ENCODE results near the gene LDB2. TPM values are rescaled to one million over a fixed set of nuclear protein-coding genes. Genes with fewer than 3 reads are reported as not detected.
"Not testable (repeated sequence)": the region's sequence is repeated elsewhere in the genome, so short reads cannot be mapped to it uniquely, and the experiment has no call there.

LDB2 gene
- total and polyA plus RNA-seq, 4 donors, result 11.0 to 128 (median 55.7) TPM

GRCh38 chr4:16641971-16642370, 256.5 kb downstream of the LDB2 start:
- Histone ChIP-seq H3K27ac (ENCODE audit: low read depth in 1 of 2, low read length in 2 of 2) (no peak overlapping the region), H3K36me3 (ENCODE audit: control insufficient read depth in 1 of 2, insufficient read depth in 2 of 2, low read length in 1 of 2) (no peaks in the 10 kb centered on the region), H3K4me1 (ENCODE audit: control insufficient read depth in 1 of 2, insufficient read depth in 2 of 2, low read length in 2 of 2) (no peaks in the 10 kb centered on the region), H3K4me3 (ENCODE audit: low read length in 2 of 2) (no peak overlapping the region), H3K9me3 (ENCODE audit: control insufficient read depth, low read length) (peaks cover 2% of the 10 kb centered on the region), H3K27me3 (ENCODE audit: control insufficient read depth in 1 of 2, insufficient read depth in 2 of 2, low read length in 1 of 2) (no peaks in the 10 kb centered on the region)
- DNase-seq (no peak), ATAC-seq (ENCODE audit: low FRiP score) (peak; percentile 80)
- intact Hi-C loops (cut with DNase I), result no loop called here
- WGBS, 2 donors, result 47% methylated on average over 1 of the region's 1 CpG

- intact Hi-C loops (cut with DNase I), result no loop called here
- H3K4me3 ChIP-seq (ENCODE audit: low read length in 2 of 2), result no peak overlapping the region
- ATAC-seq (ENCODE audit: low FRiP score), result peak; percentile 57
These were observed 261.4 kb downstream of the LDB2 start for GRCh38 chr4:16636912-16637630.

GRCh38 chr4:16636304-16636703, 262.1 kb downstream of the LDB2 start:
- H3K36me3 ChIP-seq (ENCODE audit: control insufficient read depth in 1 of 2, insufficient read depth in 2 of 2, low read length in 1 of 2), result no peaks in the 10 kb centered on the region
- H3K4me1 ChIP-seq (ENCODE audit: control insufficient read depth in 1 of 2, insufficient read depth in 2 of 2, low read length in 2 of 2), result no peaks in the 10 kb centered on the region
- no peak for ATAC-seq (ENCODE audit: low FRiP score)
- intact Hi-C loops (cut with DNase I), result no loop called here
- no peak overlapping the region for H3K27ac ChIP-seq (ENCODE audit: low read depth in 1 of 2, low read length in 2 of 2)
- no peak overlapping the region for H3K4me3 ChIP-seq (ENCODE audit: low read length in 2 of 2)
- H3K27me3 ChIP-seq (ENCODE audit: control insufficient read depth in 1 of 2, insufficient read depth in 2 of 2, low read length in 1 of 2), result no peaks in the 10 kb centered on the region
- H3K9me3 ChIP-seq (ENCODE audit: control insufficient read depth, low read length), result peaks cover 2% of the 10 kb centered on the region
- WGBS, 2 donors, result 95 to 100% methylated on average over 2 of the region's 2 CpGs
- no peak for DNase-seq

More at GRCh38 chr4:16636912-16637630, 261.4 kb downstream of the LDB2 start:
- H3K27ac ChIP-seq (ENCODE audit: low read depth in 1 of 2, low read length in 2 of 2), result no peak overlapping the region
- H3K27me3 ChIP-seq (ENCODE audit: control insufficient read depth in 1 of 2, insufficient read depth in 2 of 2, low read length in 1 of 2), result no peaks in the 10 kb centered on the region
- WGBS, 2 donors, result 79 to 86% methylated on average over 4 of the region's 4 CpGs
- H3K36me3 ChIP-seq (ENCODE audit: control insufficient read depth in 1 of 2, insufficient read depth in 2 of 2, low read length in 1 of 2), result no peaks in the 10 kb centered on the region
- DNase-seq, result no peak
- H3K4me1 ChIP-seq (ENCODE audit: control insufficient read depth in 1 of 2, insufficient read depth in 2 of 2, low read length in 2 of 2), result no peaks in the 10 kb centered on the region
- peaks cover 2% of the 10 kb centered on the region for H3K9me3 ChIP-seq (ENCODE audit: control insufficient read depth, low read length)

- 88 to 94% methylated on average over 2 of the region's 2 CpGs for WGBS, 2 donors
These were observed 269.2 kb downstream of the LDB2 start for GRCh38 chr4:16629274-16629673.

GRCh38 chr4:16628835-16629234, 269.6 kb downstream of the LDB2 start:
- H3K9me3 ChIP-seq (ENCODE audit: control insufficient read depth, low read length); intact Hi-C loops (cut with DNase I); H3K27me3 ChIP-seq (ENCODE audit: control insufficient read depth in 1 of 2, insufficient read depth in 2 of 2, low read length in 1 of 2); H3K36me3 ChIP-seq (ENCODE audit: control insufficient read depth in 1 of 2, insufficient read depth in 2 of 2, low read length in 1 of 2); DNase-seq; H3K27ac ChIP-seq (ENCODE audit: low read depth in 1 of 2, low read length in 2 of 2); H3K4me1 ChIP-seq (ENCODE audit: control insufficient read depth in 1 of 2, insufficient read depth in 2 of 2, low read length in 2 of 2); H3K4me3 ChIP-seq (ENCODE audit: low read length in 2 of 2); ATAC-seq (ENCODE audit: low FRiP score): not testable (repeated sequence)
- 92 to 95% methylated on average over 4 of the region's 4 CpGs for WGBS, 2 donors

More at GRCh38 chr4:16629274-16629673, 269.2 kb downstream of the LDB2 start:
- H3K4me3 ChIP-seq (ENCODE audit: low read length in 2 of 2); H3K36me3 ChIP-seq (ENCODE audit: control insufficient read depth in 1 of 2, insufficient read depth in 2 of 2, low read length in 1 of 2); ATAC-seq (ENCODE audit: low FRiP score); H3K27ac ChIP-seq (ENCODE audit: low read depth in 1 of 2, low read length in 2 of 2); H3K4me1 ChIP-seq (ENCODE audit: control insufficient read depth in 1 of 2, insufficient read depth in 2 of 2, low read length in 2 of 2); H3K27me3 ChIP-seq (ENCODE audit: control insufficient read depth in 1 of 2, insufficient read depth in 2 of 2, low read length in 1 of 2); H3K9me3 ChIP-seq (ENCODE audit: control insufficient read depth, low read length); intact Hi-C loops (cut with DNase I); DNase-seq: not testable (repeated sequence)

- Histone ChIP-seq H3K9me3 (ENCODE audit: control insufficient read depth, low read length) (no peaks in the 10 kb centered on the region), H3K27ac (ENCODE audit: low read depth in 1 of 2, low read length in 2 of 2) (no peak overlapping the region), H3K4me3 (ENCODE audit: low read length in 2 of 2) (no peak overlapping the region), H3K36me3 (ENCODE audit: control insufficient read depth in 1 of 2, insufficient read depth in 2 of 2, low read length in 1 of 2) (no peaks in the 10 kb centered on the region), H3K27me3 (ENCODE audit: control insufficient read depth in 1 of 2, insufficient read depth in 2 of 2, low read length in 1 of 2) (no peaks in the 10 kb centered on the region), H3K4me1 (ENCODE audit: control insufficient read depth in 1 of 2, insufficient read depth in 2 of 2, low read length in 2 of 2) (no peaks in the 10 kb centered on the region)
- no peak for DNase-seq
- WGBS, 2 donors, result 70 to 72% methylated on average over 6 of the region's 6 CpGs
- intact Hi-C loops (cut with DNase I), result no loop called here
- peak; percentile 56 for ATAC-seq (ENCODE audit: low FRiP score)
These were observed 270.4 kb downstream of the LDB2 start for GRCh38 chr4:16627999-16628398.

- no peaks in the 10 kb centered on the region for H3K9me3 ChIP-seq (ENCODE audit: control insufficient read depth, low read length)
These were observed 271.5 kb downstream of the LDB2 start for GRCh38 chr4:16626945-16627344.

GRCh38 chr4:16622826-16623225, 275.6 kb downstream of the LDB2 start:
- Histone ChIP-seq H3K27me3 (ENCODE audit: control insufficient read depth in 1 of 2, insufficient read depth in 2 of 2, low read length in 1 of 2) (no peaks in the 10 kb centered on the region), H3K4me1 (ENCODE audit: control insufficient read depth in 1 of 2, insufficient read depth in 2 of 2, low read length in 2 of 2) (no peaks in the 10 kb centered on the region), H3K27ac (ENCODE audit: low read depth in 1 of 2, low read length in 2 of 2) (no peak overlapping the region), H3K9me3 (ENCODE audit: control insufficient read depth, low read length) (no peaks in the 10 kb centered on the region), H3K36me3 (ENCODE audit: control insufficient read depth in 1 of 2, insufficient read depth in 2 of 2, low read length in 1 of 2) (no peaks in the 10 kb centered on the region), H3K4me3 (ENCODE audit: low read length in 2 of 2) (no peak overlapping the region)
- WGBS, 2 donors, result 3 to 14% methylated on average over 1 of the region's 1 CpG
- intact Hi-C loops (cut with DNase I), result no loop called here
- ATAC-seq (ENCODE audit: low FRiP score) (no peak), DNase-seq (no peak)

More at GRCh38 chr4:16626945-16627344, 271.5 kb downstream of the LDB2 start:
- 62 to 64% methylated on average over 5 of the region's 5 CpGs for WGBS, 2 donors
- no peaks in the 10 kb centered on the region for H3K27me3 ChIP-seq (ENCODE audit: control insufficient read depth in 1 of 2, insufficient read depth in 2 of 2, low read length in 1 of 2)
- H3K4me1 ChIP-seq (ENCODE audit: control insufficient read depth in 1 of 2, insufficient read depth in 2 of 2, low read length in 2 of 2), result no peaks in the 10 kb centered on the region
- no peaks in the 10 kb centered on the region for H3K36me3 ChIP-seq (ENCODE audit: control insufficient read depth in 1 of 2, insufficient read depth in 2 of 2, low read length in 1 of 2)
- H3K4me3 ChIP-seq (ENCODE audit: low read length in 2 of 2), result no peak overlapping the region
- intact Hi-C loops (cut with DNase I), result no loop called here
- H3K27ac ChIP-seq (ENCODE audit: low read depth in 1 of 2, low read length in 2 of 2), result no peak overlapping the region
- DNase-seq (no peak), ATAC-seq (ENCODE audit: low FRiP score) (peak; percentile 90)

GRCh38 chr4:16617435-16617834, 281.0 kb downstream of the LDB2 start:
- H3K9me3 ChIP-seq (ENCODE audit: control insufficient read depth, low read length), result no peaks in the 10 kb centered on the region
- H3K27me3 ChIP-seq (ENCODE audit: control insufficient read depth in 1 of 2, insufficient read depth in 2 of 2, low read length in 1 of 2), result no peaks in the 10 kb centered on the region
- H3K4me1 ChIP-seq (ENCODE audit: control insufficient read depth in 1 of 2, insufficient read depth in 2 of 2, low read length in 2 of 2), result no peaks in the 10 kb centered on the region
- H3K27ac ChIP-seq (ENCODE audit: low read depth in 1 of 2, low read length in 2 of 2), result no peak overlapping the region
- DNase-seq, result no peak
- H3K4me3 ChIP-seq (ENCODE audit: low read length in 2 of 2), result no peak overlapping the region
- WGBS, 2 donors, result 64 to 71% methylated on average over 5 of the region's 5 CpGs
- no peaks in the 10 kb centered on the region for H3K36me3 ChIP-seq (ENCODE audit: control insufficient read depth in 1 of 2, insufficient read depth in 2 of 2, low read length in 1 of 2)
- intact Hi-C loops (cut with DNase I), result no loop called here
- ATAC-seq (ENCODE audit: low FRiP score), result peak; percentile 26
